NCI-H187 (cell line): Measurements from ENCODE around the gene C1QTNF1.
A peak's percentile ranks its signal among the peaks of the same experiment; 100 is the strongest.

Experiments
- DNase-seq, 2 experiments: peaks; one replicate each; lab custom pipeline; 2025; lab: John Stamatoyannopoulos, UW

The C1QTNF1 gene

GRCh38 chr17:78992542-78993212 is 31.3 kb upstream of the C1QTNF1 start:
- DNase-seq, result no peak

- no peak for DNase-seq
Observed at GRCh38 chr17:78993241-78993956, 30.6 kb upstream of the C1QTNF1 start.

DNA sequence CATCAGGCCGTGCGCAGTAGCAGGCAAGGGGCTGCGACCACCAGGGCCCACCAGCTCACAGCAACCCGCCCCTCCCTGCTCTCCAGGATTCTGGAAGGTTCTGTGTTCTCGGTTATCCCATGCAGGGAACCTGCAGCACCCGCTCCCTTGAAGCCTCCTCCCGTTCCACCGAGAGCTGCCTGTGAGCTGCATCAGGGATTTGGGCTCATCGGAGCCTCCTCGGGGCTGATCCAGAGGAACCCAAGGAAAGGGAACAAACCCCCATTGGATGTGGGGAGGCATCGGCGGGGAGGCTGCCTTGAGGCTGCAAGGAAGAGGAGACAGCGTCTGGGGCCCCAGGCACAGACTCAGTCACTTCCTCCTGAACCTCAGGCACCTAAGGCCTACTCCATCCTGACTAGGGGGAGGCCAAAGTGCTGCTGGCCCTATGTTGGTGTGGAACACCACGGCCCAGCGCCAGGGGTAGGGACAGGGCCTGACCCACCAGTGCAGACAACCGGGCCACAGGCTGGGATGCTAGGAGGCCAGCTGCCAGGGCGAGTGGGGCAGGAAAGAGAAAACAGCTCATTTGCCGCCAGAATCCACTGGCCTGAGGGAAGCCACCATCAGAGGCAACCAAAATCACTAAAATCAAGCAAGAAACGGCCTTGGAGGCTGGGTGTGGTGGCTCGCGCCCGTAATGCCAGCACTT is 29.8 kb upstream of the C1QTNF1 start:
- DNase-seq, result no peak

DNA sequence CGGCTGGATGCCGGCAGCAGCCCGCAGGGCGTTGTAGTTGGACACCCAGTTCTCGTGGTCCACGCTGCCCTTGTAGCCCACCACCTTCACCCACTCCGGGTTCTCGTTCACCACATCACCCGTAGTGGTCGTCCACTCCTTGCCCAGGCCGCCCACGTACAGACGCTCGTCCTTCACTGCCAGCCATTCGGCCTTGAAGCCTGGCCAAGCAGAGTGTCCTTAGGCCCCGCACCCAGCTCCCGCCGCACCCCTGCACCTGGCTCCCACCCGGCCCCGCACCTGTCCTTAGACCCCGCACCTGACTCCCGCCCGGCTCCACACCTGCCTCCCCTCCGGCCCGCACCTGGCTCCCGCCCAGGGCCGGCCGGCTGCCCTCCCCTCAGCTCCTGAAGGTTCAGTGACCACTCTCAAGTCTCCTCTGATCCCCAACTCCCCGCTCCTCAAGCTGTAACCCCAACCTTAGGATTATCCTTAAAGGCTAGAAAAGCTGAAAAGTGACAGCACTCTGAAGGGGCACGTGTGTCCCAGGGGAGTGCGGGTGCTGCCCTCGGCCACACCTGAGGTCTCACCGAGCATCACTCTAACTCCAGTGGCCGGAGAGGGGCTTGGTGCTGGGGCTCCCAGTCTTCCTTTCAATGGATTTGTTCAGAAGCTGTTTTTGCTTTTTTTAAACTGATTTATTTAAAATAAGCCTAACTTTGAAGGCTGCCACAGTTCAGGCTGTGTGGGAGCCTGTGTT is 28.8 kb upstream of the C1QTNF1 start:
- DNase-seq, result no peak

DNA sequence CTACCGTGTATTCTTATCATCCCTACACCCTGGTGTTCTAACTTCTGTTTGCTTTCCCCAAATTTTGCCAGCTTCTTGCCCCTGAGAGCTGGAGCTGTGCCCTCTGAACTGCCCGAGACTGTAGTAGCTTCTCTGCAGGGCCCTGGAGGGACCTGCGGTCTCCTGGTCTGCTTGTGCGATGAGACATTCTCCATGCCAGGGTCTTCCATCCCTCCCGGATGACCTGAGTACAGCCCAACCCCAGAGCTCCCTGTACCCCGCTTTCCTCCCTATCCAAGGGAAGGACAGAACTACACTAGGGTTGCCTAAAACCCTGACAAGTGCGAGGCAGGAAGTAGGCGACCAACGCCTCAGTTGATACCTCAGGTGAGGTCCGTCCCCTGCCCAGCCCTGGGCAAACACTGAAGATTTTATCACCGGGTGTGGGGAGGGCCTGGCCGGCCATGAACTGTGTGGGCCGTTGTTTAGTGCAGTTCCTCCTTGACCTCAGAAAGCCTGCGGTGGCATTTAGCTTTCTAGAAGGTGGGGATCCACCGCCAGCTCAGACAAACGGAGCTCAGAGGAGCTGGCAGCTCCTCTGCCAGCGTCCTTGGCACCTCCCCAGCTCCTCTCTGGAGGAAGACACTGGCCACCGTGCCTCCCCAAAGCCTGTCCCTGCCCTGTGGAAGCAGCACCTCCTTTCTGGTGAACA is 28.1 kb upstream of the C1QTNF1 start:
- DNase-seq, result no peak

GRCh38 chr17:78996781-78997201 is 27.2 kb upstream of the C1QTNF1 start:
- no peak for DNase-seq

- DNase-seq, result no peak
Observed at GRCh38 chr17:78997231-78997741, 26.7 kb upstream of the C1QTNF1 start.

- DNase-seq, result no peak
Observed at GRCh38 chr17:78997881-78998280, 26.1 kb upstream of the C1QTNF1 start.

GRCh38 chr17:78998311-78999055 is 25.5 kb upstream of the C1QTNF1 start:
- DNase-seq, result no peak

DNA sequence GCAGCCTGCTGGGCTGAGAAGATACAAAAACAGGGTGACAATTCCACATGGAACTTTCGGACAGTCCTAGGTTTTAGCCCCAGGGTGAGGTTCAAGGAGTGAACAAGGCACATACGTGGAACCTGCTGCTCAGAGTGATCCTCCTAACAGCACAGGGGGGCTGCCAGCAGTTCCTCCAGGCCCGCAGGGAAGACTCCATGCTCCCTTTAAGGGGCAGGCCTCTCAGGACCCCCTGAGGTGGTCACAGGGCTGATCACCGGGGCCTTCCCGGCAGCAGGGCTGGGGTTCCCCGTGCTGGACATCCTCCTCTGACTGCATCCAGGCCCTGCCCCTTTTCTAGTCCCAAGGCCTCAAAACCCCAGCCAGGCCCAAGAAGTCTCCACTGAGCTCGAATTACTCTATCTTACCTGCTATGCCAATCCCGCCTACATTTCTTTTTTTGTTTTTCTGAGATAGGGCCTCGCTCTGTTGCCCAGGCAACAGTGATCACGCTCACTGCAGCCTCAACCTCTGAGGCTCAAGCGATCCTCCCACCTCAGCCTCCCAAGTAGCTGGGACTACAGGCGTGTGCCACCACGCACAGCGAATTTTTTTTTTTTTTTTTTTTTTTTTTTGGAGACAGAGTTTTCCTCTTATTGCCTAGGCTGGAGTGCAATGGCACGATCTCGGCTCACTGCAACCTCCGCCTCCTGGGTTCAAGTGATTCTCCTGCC is 24.8 kb upstream of the C1QTNF1 start:
- no peak for DNase-seq

DNA sequence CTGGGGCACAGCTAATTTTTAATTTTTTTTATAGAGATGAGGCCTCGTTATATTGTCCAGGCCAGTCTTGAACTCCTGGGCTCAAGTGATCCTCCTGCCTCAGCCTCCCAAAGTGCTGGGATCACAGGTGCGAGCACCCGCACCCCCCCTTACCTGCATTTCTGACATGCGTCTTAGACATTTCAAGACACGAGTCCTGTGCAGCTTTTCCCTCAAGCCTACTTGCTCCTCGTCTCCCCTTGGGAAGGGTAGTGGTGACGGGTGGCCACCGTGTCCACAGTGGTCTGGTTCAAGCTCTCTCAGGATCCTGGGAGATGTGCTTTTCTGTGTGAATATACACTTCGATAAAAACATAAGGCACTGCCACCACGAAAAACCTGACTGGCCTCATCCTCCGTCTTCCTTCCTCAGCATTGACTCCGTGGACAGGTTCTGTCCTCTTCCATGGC is 24.0 kb upstream of the C1QTNF1 start:
- DNase-seq, result no peak

GRCh38 chr17:79000396-79001189 is 23.4 kb upstream of the C1QTNF1 start:
- no peak for DNase-seq

- DNase-seq, result peak in 1 of 2 experiments; percentile 28
Observed at GRCh38 chr17:79001190-79002020, 22.6 kb upstream of the C1QTNF1 start.

- DNase-seq, result no peak
Observed at GRCh38 chr17:79002291-79002690, 21.7 kb upstream of the C1QTNF1 start.

- DNase-seq, result no peak
Observed at GRCh38 chr17:79002796-79003593, 21.0 kb upstream of the C1QTNF1 start.

DNA sequence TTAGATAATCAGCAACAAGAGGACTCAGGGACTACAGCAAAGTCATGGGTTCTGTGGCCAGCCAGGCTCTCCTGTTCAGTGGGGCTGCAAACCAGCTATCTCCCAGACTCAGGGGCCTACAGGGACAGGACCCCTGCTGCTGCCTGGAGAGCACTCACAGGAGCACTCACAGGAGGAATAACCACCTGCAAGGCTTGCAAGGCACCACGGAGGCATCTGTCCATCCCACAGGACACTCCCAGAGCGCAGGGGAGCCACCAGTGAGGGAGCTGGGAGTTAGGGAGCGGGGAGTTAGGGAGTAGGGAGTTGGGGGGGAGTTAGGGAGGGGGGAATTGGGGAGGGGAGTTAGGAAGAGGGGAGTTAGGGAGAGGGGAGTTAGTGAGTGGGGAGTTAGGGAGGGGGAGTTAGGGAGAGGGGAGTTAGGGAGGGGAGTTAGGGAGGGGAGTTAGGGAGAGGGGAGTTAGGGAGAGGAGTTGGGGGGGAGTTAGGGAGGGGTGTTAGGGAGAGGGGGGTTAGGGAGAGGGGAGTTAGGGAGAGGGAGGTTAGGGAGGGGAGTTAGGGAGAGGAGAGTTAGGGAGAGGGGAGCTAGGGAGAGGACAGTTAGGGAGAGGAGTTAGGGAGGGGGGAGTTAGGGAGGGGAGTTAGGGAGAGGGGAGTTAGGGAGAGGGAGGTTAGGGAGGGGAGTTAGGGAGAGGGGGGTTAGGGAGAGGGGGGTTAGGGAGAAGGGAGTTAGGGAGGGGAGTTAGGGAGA is 20.1 kb upstream of the C1QTNF1 start:
- DNase-seq, result no peak
